ENCODE results near the gene MAP2K7.
A peak's percentile ranks its signal among the peaks of the same experiment; 100 is the strongest.

Gene MAP2K7

GRCh38 chr19:7905859-7906258, 2.2 kb downstream of the MAP2K7 start:
- no peak for TF ChIP-seq POLR2A (IDR thresholded peaks at IDR 0.05; ENCODE audit: low read depth, low read length)
- TF ChIP-seq TAF1 (IDR thresholded peaks at IDR 0.05; ENCODE audit: borderline replicate concordance, low read depth, low read length) = no peak
- no peak for TF ChIP-seq POLR2AphosphoS5 (IDR thresholded peaks at IDR 0.05; ENCODE audit: low read depth, low read length)
- FAIRE-seq = no peak
- no peak for DNase-seq (ENCODE audit: insufficient read length)

GRCh38 chr19:7907122-7907521, 3.4 kb downstream of the MAP2K7 start:
- no peak for DNase-seq (ENCODE audit: insufficient read length)
- TF ChIP-seq TAF1 (IDR thresholded peaks at IDR 0.05; ENCODE audit: borderline replicate concordance, low read depth, low read length) (no peak), POLR2A (IDR thresholded peaks at IDR 0.05; ENCODE audit: low read depth, low read length) (no peak), POLR2AphosphoS5 (IDR thresholded peaks at IDR 0.05; ENCODE audit: low read depth, low read length) (peak; percentile 74)
- FAIRE-seq = no peak

- TF ChIP-seq POLR2AphosphoS5 (IDR thresholded peaks at IDR 0.05; ENCODE audit: low read depth, low read length) (no peak), POLR2A (IDR thresholded peaks at IDR 0.05; ENCODE audit: low read depth, low read length) (no peak), TAF1 (IDR thresholded peaks at IDR 0.05; ENCODE audit: borderline replicate concordance, low read depth, low read length) (no peak)
- DNase-seq (ENCODE audit: insufficient read length) (no peak), FAIRE-seq (no peak)
These were observed 3.9 kb downstream of the MAP2K7 start for GRCh38 chr19:7907544-7907943.

GRCh38 chr19:7908078-7908699, 4.5 kb downstream of the MAP2K7 start:
- FAIRE-seq = no peak
- TF ChIP-seq POLR2AphosphoS5 (IDR thresholded peaks at IDR 0.05; ENCODE audit: low read depth, low read length) (peak; percentile 38; the same call in 1 of the 2 replicates), TAF1 (IDR thresholded peaks at IDR 0.05; ENCODE audit: borderline replicate concordance, low read depth, low read length) (no peak)
- DNase-seq (ENCODE audit: insufficient read length) = no peak

GRCh38 chr19:7908742-7909461, 5.2 kb downstream of the MAP2K7 start:
- TF ChIP-seq TAF1 (IDR thresholded peaks at IDR 0.05; ENCODE audit: borderline replicate concordance, low read depth, low read length) (no peak), POLR2AphosphoS5 (IDR thresholded peaks at IDR 0.05; ENCODE audit: low read depth, low read length) (no peak), POLR2A (IDR thresholded peaks at IDR 0.05; ENCODE audit: low read depth, low read length) (no peak)
- FAIRE-seq (no peak), DNase-seq (ENCODE audit: insufficient read length) (no peak)

GRCh38 chr19:7909471-7910067, 5.9 kb downstream of the MAP2K7 start:
- FAIRE-seq = no peak
- DNase-seq (ENCODE audit: insufficient read length) = no peak
- TF ChIP-seq TAF1 (IDR thresholded peaks at IDR 0.05; ENCODE audit: borderline replicate concordance, low read depth, low read length) (no peak), POLR2A (IDR thresholded peaks at IDR 0.05; ENCODE audit: low read depth, low read length) (no peak), POLR2AphosphoS5 (IDR thresholded peaks at IDR 0.05; ENCODE audit: low read depth, low read length) (no peak)

- FAIRE-seq = no peak
- TF ChIP-seq TAF1 (IDR thresholded peaks at IDR 0.05; ENCODE audit: borderline replicate concordance, low read depth, low read length) = no peak
- TF ChIP-seq POLR2A (IDR thresholded peaks at IDR 0.05; ENCODE audit: low read depth, low read length) = no peak
- no peak for TF ChIP-seq POLR2AphosphoS5 (IDR thresholded peaks at IDR 0.05; ENCODE audit: low read depth, low read length)
- DNase-seq (ENCODE audit: insufficient read length) = no peak
These were observed 6.9 kb downstream of the MAP2K7 start for GRCh38 chr19:7910321-7911161.

GRCh38 chr19:7911508-7912143, 7.9 kb downstream of the MAP2K7 start:
- no peak for DNase-seq (ENCODE audit: insufficient read length)
- no peak for FAIRE-seq
- no peak for TF ChIP-seq POLR2AphosphoS5 (IDR thresholded peaks at IDR 0.05; ENCODE audit: low read depth, low read length)
- TF ChIP-seq TAF1 (IDR thresholded peaks at IDR 0.05; ENCODE audit: borderline replicate concordance, low read depth, low read length) = no peak
- TF ChIP-seq POLR2A (IDR thresholded peaks at IDR 0.05; ENCODE audit: low read depth, low read length) = no peak

- FAIRE-seq = no peak
- no peak for TF ChIP-seq POLR2A (IDR thresholded peaks at IDR 0.05; ENCODE audit: low read depth, low read length)
- TF ChIP-seq POLR2AphosphoS5 (IDR thresholded peaks at IDR 0.05; ENCODE audit: low read depth, low read length) = no peak
- TF ChIP-seq TAF1 (IDR thresholded peaks at IDR 0.05; ENCODE audit: borderline replicate concordance, low read depth, low read length) = no peak
- no peak for DNase-seq (ENCODE audit: insufficient read length)
These were observed 8.5 kb downstream of the MAP2K7 start for GRCh38 chr19:7912144-7912696.

GRCh38 chr19:7912697-7913564, 9.3 kb downstream of the MAP2K7 start:
- FAIRE-seq (no peak), DNase-seq (ENCODE audit: insufficient read length) (no peak)
- no peak for TF ChIP-seq POLR2AphosphoS5 (IDR thresholded peaks at IDR 0.05; ENCODE audit: low read depth, low read length)
- TF ChIP-seq POLR2A (IDR thresholded peaks at IDR 0.05; ENCODE audit: low read depth, low read length) = no peak
- TF ChIP-seq TAF1 (IDR thresholded peaks at IDR 0.05; ENCODE audit: borderline replicate concordance, low read depth, low read length) = no peak
